Vagina (tissue), 2 donors: ENCODE measurements around the gene UTP20. TPM values are rescaled to one million over a fixed set of nuclear protein-coding genes. Genes with fewer than 3 reads are reported as not detected.
A peak's percentile ranks its signal among the peaks of the same experiment; 100 is the strongest.
"Not testable (repeated sequence)": the region's sequence is repeated elsewhere in the genome, so short reads cannot be mapped to it uniquely, and the experiment has no call there.

Source experiments
- DNase-seq, 2 donors: peaks; one replicate each; pipeline ENCODE4 v3.0.0-alpha.2; 2017; ENCODE audit errors: extremely low spot score in 2 of 2
- H3K27ac ChIP-seq: fragments of 200-600 bp; sonication (generic); one replicate; pipeline ENCODE4 v1.5.1; 2019
- H3K27me3 ChIP-seq: fragments of 200-600 bp; sonication (generic); one replicate; pipeline ENCODE4 v1.5.1; 2019
- H3K36me3 ChIP-seq, 2 donors: fragments of 200-600 bp; sonication (generic); one replicate each; pipeline ENCODE4 v1.5.1; 2017 to 2019
- H3K4me1 ChIP-seq: fragments of 200-600 bp; sonication (generic); one replicate; pipeline ENCODE4 v1.5.1; 2019
- H3K4me3 ChIP-seq, 2 donors: fragments of 200-600 bp; sonication (generic); 1 replicate in 1 of 2; 2 replicates in 1 of 2; pipeline ENCODE4 v1.5.1; 2016 to 2019
- H3K9me3 ChIP-seq: fragments of 200-600 bp; sonication (generic); one replicate; pipeline ENCODE4 v1.5.1; 2019
- POLR2A ChIP-seq, 2 donors: fragments of 450-650 bp; IDR thresholded peaks; one replicate each; pipeline ENCODE4 v1.6.1; 2017; ENCODE audit warnings: antibody characterized with exemption in 2 of 2, mild to moderate bottlenecking in 2 of 2, moderate library complexity in 2 of 2
- POLR2AphosphoS5 ChIP-seq, 2 donors: sonication (generic); formaldehyde crosslinking; IDR thresholded peaks; one replicate each; pipeline ENCODE4 v1.9.0; 2017; ENCODE audit warnings: antibody characterized with exemption in 2 of 2, mild to moderate bottlenecking in 2 of 2, low read depth in 1 of 2; ENCODE audit not compliant: insufficient read depth in 1 of 2
- intact Hi-C: fragments of 100-400 bp; cut with DNase I; formaldehyde crosslinking; loops from one replicate; pipeline ENCODE4 v1.15.1; 2023
- total RNA-seq: library from RNA; depleted of rRNA; stranded (reverse); fragments of >200 nt; gene quantifications from one replicate; pipeline ENCODE4 v1.2.3, GENCODE V29; 2016
- TF ChIP-seq, protein P1 (sequence below), 3 experiments: fragments of 450-650 bp in 2 of 3; fragments of 200-600 bp in 1 of 3; sonication (generic) in 1 of 3; IDR thresholded peaks; one replicate each; pipeline ENCODE4 v1.5.1; 2017 to 2019; ENCODE audit warnings: antibody characterized with exemption in 3 of 3, mild to moderate bottlenecking in 2 of 3, moderate library complexity in 2 of 3

The UTP20 gene
- total RNA-seq, 1 donor from 2014 or later = 11.5 TPM

DNA sequence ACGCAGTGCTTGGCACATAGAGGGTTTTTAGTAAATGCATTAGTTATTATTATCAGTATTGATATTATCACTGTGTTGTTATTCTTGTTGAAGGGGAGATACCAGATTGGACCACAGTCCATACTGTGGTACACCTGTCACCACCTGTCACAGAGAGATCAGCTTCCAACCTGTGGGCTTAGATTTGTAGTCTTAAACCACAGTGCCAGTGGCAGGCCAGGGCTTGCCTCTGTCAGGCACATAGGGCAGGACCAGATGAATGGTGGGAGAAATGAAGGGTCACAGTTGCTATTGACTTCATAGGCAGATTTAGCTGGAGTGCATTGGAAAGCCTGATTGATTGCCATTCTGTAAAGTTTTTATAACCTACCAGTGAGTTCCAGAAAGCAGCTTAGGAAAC is 92.5 kb downstream of the UTP20 start:
- H3K27me3 ChIP-seq = no peaks in the 10 kb centered on the region
- no peak for TF ChIP-seq POLR2A (IDR thresholded peaks at IDR 0.05)
- TF ChIP-seq POLR2AphosphoS5 (IDR thresholded peaks at IDR 0.05; ENCODE audit: insufficient read depth in 1 of 2, low read depth in 1 of 2) = no peak
- TF ChIP-seq, protein P1, sequence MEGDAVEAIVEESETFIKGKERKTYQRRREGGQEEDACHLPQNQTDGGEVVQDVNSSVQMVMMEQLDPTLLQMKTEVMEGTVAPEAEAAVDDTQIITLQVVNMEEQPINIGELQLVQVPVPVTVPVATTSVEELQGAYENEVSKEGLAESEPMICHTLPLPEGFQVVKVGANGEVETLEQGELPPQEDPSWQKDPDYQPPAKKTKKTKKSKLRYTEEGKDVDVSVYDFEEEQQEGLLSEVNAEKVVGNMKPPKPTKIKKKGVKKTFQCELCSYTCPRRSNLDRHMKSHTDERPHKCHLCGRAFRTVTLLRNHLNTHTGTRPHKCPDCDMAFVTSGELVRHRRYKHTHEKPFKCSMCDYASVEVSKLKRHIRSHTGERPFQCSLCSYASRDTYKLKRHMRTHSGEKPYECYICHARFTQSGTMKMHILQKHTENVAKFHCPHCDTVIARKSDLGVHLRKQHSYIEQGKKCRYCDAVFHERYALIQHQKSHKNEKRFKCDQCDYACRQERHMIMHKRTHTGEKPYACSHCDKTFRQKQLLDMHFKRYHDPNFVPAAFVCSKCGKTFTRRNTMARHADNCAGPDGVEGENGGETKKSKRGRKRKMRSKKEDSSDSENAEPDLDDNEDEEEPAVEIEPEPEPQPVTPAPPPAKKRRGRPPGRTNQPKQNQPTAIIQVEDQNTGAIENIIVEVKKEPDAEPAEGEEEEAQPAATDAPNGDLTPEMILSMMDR (IDR thresholded peaks at IDR 0.05) = no peak
- H3K4me3 ChIP-seq = no peak overlapping the region
- H3K9me3 ChIP-seq = no peaks in the 10 kb centered on the region
- no peak overlapping the region for H3K27ac ChIP-seq
- DNase-seq = no peak
- intact Hi-C loops = no loop called here
- H3K4me1 ChIP-seq = no peaks in the 10 kb centered on the region
- peaks cover 0 to 83% of the 10 kb centered on the region in 2 donors for H3K36me3 ChIP-seq

DNA sequence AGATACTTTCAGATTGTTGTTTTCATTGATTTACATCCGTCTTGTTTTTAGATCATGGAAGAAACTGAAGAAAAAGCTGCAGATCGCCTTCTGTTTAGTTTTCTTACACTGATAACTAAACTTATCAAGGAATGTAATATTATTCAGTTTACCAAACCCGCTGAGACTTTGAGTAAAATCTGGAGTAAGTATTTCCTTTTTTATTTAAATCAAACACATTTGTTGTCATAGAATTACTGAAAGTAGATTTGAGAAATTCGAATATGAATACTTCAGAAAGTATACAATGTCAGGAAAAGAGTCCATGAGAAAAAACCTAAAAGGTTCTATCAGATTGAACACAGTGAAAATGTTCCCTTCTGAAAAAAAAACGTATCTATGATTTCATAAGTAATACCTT is 95.7 kb downstream of the UTP20 start:
- H3K27me3 ChIP-seq = no peaks in the 10 kb centered on the region
- peaks cover 0 to 76% of the 10 kb centered on the region in 2 donors for H3K36me3 ChIP-seq
- DNase-seq = no peak
- intact Hi-C loops = no loop called here
- H3K4me1 ChIP-seq = no peaks in the 10 kb centered on the region
- H3K27ac ChIP-seq = no peak overlapping the region
- H3K4me3 ChIP-seq = no peak overlapping the region
- H3K9me3 ChIP-seq = no peaks in the 10 kb centered on the region
- TF ChIP-seq POLR2A (IDR thresholded peaks at IDR 0.05) (no peak), POLR2AphosphoS5 (IDR thresholded peaks at IDR 0.05; ENCODE audit: insufficient read depth in 1 of 2, low read depth in 1 of 2) (no peak)
- TF ChIP-seq, protein P1 (IDR thresholded peaks at IDR 0.05) = no peak

DNA sequence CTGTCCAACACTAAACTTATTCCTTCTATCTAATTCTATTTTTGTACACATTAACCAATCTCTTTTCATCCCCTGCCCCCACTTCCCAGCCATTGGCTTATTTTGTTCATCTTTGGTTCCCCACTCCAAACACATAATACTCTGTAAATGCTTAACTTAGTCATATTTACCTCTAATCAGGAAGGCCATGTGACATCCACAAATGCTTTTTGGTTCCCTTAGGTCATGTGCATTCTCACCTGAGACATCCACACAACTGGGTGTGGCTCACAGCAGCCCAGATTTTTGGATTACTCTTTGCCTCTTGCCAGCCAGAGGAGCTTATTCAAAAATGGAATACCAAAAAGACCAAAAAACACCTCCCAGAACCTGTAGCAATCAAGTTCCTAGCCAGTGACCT is 99.2 kb downstream of the UTP20 start:
- H3K36me3 ChIP-seq = peaks cover 0 to 82% of the 10 kb centered on the region in 2 donors
- no peak for DNase-seq
- H3K4me1 ChIP-seq = no peaks in the 10 kb centered on the region
- no peak overlapping the region for H3K27ac ChIP-seq
- no peaks in the 10 kb centered on the region for H3K27me3 ChIP-seq
- intact Hi-C loops = no loop called here
- no peak overlapping the region for H3K4me3 ChIP-seq
- H3K9me3 ChIP-seq = no peaks in the 10 kb centered on the region
- TF ChIP-seq POLR2AphosphoS5 (IDR thresholded peaks at IDR 0.05; ENCODE audit: insufficient read depth in 1 of 2, low read depth in 1 of 2) (no peak), POLR2A (IDR thresholded peaks at IDR 0.05) (no peak)
- TF ChIP-seq, protein P1 (IDR thresholded peaks at IDR 0.05) = no peak

DNA sequence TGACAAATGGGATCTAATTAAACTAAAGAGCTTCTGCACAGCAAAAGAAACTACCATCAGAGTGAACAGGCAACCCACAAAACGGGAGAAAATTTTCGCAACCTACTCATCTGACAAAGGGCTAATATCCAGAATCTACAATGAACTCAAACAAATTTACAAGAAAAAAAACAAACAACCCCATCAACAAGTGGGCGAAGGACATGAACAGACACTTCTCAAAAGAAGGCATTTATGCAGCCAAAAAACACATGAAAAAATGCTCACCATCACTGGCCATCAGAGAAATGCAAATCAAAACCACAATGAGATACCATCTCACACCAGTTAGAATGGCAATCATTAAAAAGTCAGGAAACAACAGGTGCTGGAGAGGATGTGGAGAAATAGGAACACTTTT is 111.3 kb downstream of the UTP20 start:
- intact Hi-C loops, H3K27me3 ChIP-seq, H3K9me3 ChIP-seq, DNase-seq, H3K27ac ChIP-seq, H3K4me3 ChIP-seq, H3K4me1 ChIP-seq: not testable (repeated sequence)
- H3K36me3 ChIP-seq = peaks cover 0 to 39% of the 10 kb centered on the region in 2 donors

DNA sequence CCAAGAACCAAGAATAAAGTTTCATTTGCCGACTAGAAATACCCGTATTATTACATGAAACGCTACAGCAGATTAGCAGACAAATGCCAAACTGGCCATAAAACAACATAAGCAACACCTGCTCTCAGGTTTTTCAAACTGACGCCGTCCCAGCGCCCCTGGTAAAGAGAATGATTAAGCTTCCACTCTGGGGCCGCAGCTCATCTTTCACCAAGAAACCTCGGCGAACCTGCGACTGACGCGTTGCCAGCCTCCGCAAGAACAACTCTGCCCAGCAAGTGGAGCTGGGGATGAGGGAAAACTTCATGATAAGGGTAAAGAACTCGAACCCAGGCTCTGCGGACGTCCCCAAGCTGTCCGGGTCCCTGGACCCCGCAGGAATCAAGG is 127.1 kb downstream of the UTP20 start:
- Histone ChIP-seq H3K9me3 (no peaks in the 10 kb centered on the region), H3K36me3 (peaks cover 0 to 8% of the 10 kb centered on the region in 2 donors), H3K27me3 (no peaks in the 10 kb centered on the region), H3K4me3 (peak overlapping the region; percentile 63 to 90), H3K4me1 (peaks cover 35% of the 10 kb centered on the region), H3K27ac (peak overlapping the region; percentile 89)
- DNase-seq = no peak
- intact Hi-C loops = no loop called here
- TF ChIP-seq POLR2A (IDR thresholded peaks at IDR 0.05) = no peak
- no peak for TF ChIP-seq POLR2AphosphoS5 (IDR thresholded peaks at IDR 0.05; ENCODE audit: insufficient read depth in 1 of 2, low read depth in 1 of 2)
- TF ChIP-seq, protein P1 (IDR thresholded peaks at IDR 0.05) = no peak
